BJ (cell line): ENCODE results near the gene C6. TPM values are rescaled to one million over a fixed set of nuclear protein-coding genes. Genes with fewer than 3 reads are reported as not detected.

Experiments used
- CTCF ChIA-PET: fragments of 350-600 bp; formaldehyde crosslinking; extraction: SDS; loops from one replicate; lab custom pipeline; 2021; ENCODE audit warnings: antibody characterized with exemption, inconsistent platforms; lab: Yijun Ruan, JAX
- POLR2A ChIA-PET: fragments of 300-600 bp; sonication (Branson Sonifier 250); formaldehyde crosslinking; extraction: SDS; loops from one replicate; lab custom pipeline; 2021; ENCODE audit warnings: antibody characterized with exemption; lab: Charles Lee
- DNase-seq: peaks from one replicate; pipeline ENCODE4 v3.0.0-alpha.2; 2011; ENCODE audit warnings: low read depth
- H3K27me3 ChIP-seq: 2 replicates; pipeline ENCODE4 v1.6.0; 2011; ENCODE audit warnings: low read length; ENCODE audit not compliant: control insufficient read depth, insufficient read depth
- H3K36me3 ChIP-seq: 2 replicates; pipeline ENCODE4 v1.5.1; 2011; ENCODE audit warnings: low read length; ENCODE audit not compliant: control insufficient read depth, insufficient read depth
- H3K4me3 ChIP-seq: 2 replicates; pipeline ENCODE4 v1.5.1; 2011; ENCODE audit warnings: low read depth, mild to moderate bottlenecking, control low read depth, low read length
- polyA plus RNA-seq: library from polyadenylated mRNA; depleted of rRNA; stranded (reverse); fragments of >200 nt; gene quantifications from 2 replicates; pipeline ENCODE4 v1.2.3, GENCODE V29; 2011
- TF ChIP-seq, protein P1 (sequence below): IDR thresholded peaks from 2 replicates; pipeline ENCODE4 v1.5.1; 2011; ENCODE audit warnings: low read depth, mild to moderate bottlenecking, control low read depth, inconsistent platforms, low read length, moderate library complexity; ENCODE audit not compliant: insufficient read depth

The C6 gene
- polyA plus RNA-seq, 1 experiment: not detected

DNA sequence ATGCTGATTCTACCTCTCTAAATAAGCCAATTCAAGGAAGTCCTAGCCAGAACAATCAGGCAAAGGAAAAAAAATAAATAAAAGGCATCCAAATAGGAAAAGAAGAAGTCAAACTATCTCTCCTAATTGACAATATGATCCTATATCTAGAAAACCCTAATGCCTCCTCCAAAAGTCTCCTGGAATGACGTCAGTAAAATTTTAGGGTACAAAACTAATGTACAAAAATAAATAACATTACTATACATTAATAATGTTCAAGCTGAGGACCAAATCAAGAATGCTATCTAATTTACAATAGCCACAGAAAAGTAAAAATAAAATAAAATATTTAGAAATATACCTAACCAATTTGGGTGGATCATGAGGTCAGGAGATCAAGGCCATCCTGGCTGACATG, 33.8 kb upstream of the C6 start:
- H3K36me3 ChIP-seq: no peaks in the 10 kb centered on the region
- no peak overlapping the region for H3K4me3 ChIP-seq
- H3K27me3 ChIP-seq: no peaks in the 10 kb centered on the region
- ChIA-PET POLR2A (no interaction called here), CTCF (no interaction called here)
- DNase-seq: no peak
- TF ChIP-seq, protein P1, sequence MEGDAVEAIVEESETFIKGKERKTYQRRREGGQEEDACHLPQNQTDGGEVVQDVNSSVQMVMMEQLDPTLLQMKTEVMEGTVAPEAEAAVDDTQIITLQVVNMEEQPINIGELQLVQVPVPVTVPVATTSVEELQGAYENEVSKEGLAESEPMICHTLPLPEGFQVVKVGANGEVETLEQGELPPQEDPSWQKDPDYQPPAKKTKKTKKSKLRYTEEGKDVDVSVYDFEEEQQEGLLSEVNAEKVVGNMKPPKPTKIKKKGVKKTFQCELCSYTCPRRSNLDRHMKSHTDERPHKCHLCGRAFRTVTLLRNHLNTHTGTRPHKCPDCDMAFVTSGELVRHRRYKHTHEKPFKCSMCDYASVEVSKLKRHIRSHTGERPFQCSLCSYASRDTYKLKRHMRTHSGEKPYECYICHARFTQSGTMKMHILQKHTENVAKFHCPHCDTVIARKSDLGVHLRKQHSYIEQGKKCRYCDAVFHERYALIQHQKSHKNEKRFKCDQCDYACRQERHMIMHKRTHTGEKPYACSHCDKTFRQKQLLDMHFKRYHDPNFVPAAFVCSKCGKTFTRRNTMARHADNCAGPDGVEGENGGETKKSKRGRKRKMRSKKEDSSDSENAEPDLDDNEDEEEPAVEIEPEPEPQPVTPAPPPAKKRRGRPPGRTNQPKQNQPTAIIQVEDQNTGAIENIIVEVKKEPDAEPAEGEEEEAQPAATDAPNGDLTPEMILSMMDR: no peak

DNA sequence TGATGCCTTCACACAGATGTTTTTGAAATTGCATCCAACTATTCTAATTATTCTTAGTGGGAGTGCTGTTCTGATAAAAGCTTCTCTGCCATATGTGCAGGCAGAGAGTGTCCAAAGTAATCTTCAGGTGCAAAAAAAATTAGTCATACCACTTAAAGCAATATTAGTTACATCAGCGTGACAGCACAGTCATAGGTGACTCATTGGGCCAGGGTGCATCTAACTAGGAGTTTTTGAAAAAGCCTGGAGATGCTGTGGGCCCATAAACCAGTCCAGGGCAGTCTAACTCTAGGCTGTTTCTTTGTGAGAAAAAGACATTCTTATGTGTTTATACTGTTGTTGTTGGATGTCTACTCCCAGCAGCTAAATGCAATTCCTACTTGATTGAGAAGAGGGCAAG, 33.0 kb upstream of the C6 start:
- Histone ChIP-seq H3K4me3 (no peak overlapping the region), H3K36me3 (no peaks in the 10 kb centered on the region), H3K27me3 (no peaks in the 10 kb centered on the region)
- CTCF ChIA-PET: no interaction called here
- TF ChIP-seq, protein P1: no peak
- POLR2A ChIA-PET: no interaction called here
- DNase-seq: peak; percentile 59

DNA sequence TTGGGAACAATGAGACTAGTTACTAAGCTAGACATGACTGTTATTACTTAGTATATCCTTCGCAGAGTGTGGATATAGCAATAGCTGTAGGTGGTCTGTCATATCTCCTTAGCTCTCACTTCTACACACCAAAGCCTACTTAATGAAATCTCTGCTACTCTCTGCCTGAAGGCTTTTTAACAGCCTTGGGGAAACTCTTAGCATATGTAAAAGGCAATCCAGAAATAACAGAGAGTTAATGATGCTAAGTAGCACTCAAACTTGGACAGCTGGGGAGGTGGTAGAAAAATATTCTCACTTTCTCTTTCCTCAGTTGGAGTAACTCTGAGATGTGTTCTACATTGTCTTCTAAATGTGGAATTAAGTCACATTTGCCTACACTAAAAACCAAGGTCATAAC, 30.2 kb upstream of the C6 start:
- POLR2A ChIA-PET: no interaction called here
- TF ChIP-seq, protein P1: no peak
- Histone ChIP-seq H3K27me3 (no peaks in the 10 kb centered on the region), H3K4me3 (no peak overlapping the region), H3K36me3 (no peaks in the 10 kb centered on the region)
- no peak for DNase-seq
- CTCF ChIA-PET: interaction anchor here (0.6 kb wide), 1 partner anchor 337 kb away, joined by 3 read pairs; no protein-coding TSS in a partner anchor

DNA sequence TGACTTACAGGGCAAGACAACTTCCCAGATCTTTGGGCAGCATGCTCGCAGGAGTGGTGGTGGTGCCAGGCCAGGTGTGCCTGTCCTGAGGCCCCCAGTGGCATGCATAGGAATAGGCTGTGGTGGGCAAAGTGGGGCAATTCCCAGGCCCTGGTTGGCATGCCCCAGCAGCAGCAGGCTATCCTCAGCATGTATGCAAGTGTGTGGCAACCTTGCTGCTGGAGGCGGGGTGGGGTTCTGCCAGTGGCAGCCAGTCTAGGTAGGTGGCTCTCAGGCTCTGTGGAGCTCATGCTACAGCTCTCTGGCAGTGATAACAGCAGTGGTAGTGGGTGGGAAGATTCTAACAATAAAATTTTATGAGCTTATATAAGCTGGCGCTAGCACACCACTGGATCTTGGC, 27.7 kb upstream of the C6 start:
- TF ChIP-seq, protein P1: no peak
- DNase-seq: no peak
- Histone ChIP-seq H3K4me3 (no peak overlapping the region), H3K27me3 (no peaks in the 10 kb centered on the region), H3K36me3 (no peaks in the 10 kb centered on the region)
- ChIA-PET CTCF (no interaction called here), POLR2A (no interaction called here)

DNA sequence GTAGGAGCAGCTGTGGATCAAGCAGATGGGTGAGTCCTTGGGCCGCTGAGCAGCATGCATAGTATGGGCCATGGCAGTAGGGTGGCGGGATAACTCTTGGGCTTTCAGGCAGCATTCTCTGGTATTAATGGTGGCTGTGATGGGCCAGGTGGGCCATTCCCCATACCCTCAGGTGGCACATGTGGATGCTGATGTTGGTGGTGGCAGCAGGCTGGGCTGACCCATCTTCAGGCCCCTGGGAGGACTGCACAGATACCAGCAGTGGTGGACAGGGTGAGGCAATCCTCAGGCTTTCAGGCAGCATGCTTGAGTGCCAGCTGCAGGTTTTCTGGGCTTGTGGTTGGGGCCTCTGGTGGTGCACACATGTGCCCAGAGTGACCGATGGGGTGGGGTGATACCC, 27.1 kb upstream of the C6 start:
- TF ChIP-seq, protein P1: no peak
- ChIA-PET POLR2A (no interaction called here), CTCF (no interaction called here)
- H3K4me3 ChIP-seq: no peak overlapping the region
- H3K27me3 ChIP-seq: no peaks in the 10 kb centered on the region
- no peaks in the 10 kb centered on the region for H3K36me3 ChIP-seq
- DNase-seq: no peak
